ENCODE data around the gene ZC3H12A. TPM values are rescaled to one million over a fixed set of nuclear protein-coding genes. Genes with fewer than 3 reads are reported as not detected.

ZC3H12A gene
- total RNA-seq, 1 experiment from 2014 or later: 6.7 TPM

DNA sequence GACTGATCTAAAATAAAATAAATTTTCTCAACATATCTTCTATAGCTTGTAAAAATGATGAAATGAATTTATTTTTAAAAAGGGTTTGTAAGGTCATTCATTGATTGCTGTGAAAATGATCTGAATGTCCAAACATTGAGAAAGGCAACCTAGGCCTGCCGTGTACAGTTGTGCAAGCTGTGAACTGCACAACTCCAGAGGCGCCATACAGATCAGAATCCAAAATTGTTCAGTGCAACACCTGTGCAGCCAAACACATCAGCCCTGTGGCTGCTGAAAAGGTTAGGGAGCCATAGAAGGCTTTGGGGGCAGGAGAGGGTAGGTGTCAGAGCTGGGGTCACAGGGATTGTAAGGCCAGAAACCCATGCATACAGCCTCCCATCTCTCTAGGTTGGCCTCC lies 9.9 kb upstream of the ZC3H12A start:
- no peak overlapping the region for H4K8ac ChIP-seq (replicated peaks; ENCODE audit: insufficient read length, low read depth, low read length)
- no peak overlapping the region for H4K5ac ChIP-seq (ENCODE audit: insufficient read length, low read depth, low read length)
- no peaks in the 10 kb centered on the region for H3K9me3 Mint-ChIP-seq
- H3K56ac ChIP-seq (ENCODE audit: insufficient read length, low read depth, low read length): no peak overlapping the region
- H3T11ph ChIP-seq (ENCODE audit: low read length): no peak overlapping the region
- no peaks in the 10 kb centered on the region for H3K36me3 Mint-ChIP-seq (ENCODE audit: insufficient read depth in 1 of 3, low read depth in 3 of 3)
- H3K4me2 ChIP-seq (ENCODE audit: insufficient read depth, insufficient read length, low read length): no peak overlapping the region
- H2BK20ac ChIP-seq (ENCODE audit: low read depth, low read length, poor library complexity, severe bottlenecking): no peak overlapping the region
- no peak overlapping the region for H2BK120ac ChIP-seq (ENCODE audit: low read depth, low read length, poor library complexity, severe bottlenecking)
- H3K4me3 Mint-ChIP-seq: no peak overlapping the region
- H3K4ac ChIP-seq (ENCODE audit: low read depth, low read length): no peak overlapping the region
- no peak for TF ChIP-seq CTCF (conservative IDR thresholded peaks at IDR 0.05)
- H3K27ac Mint-ChIP-seq: no peak overlapping the region
- H2AFZ ChIP-seq (ENCODE audit: low read length): no peak overlapping the region
- H3K27ac ChIP-seq (ENCODE audit: insufficient read length, low read depth, low read length): no peak overlapping the region
- H2BK12ac ChIP-seq (ENCODE audit: insufficient read length, low read depth, low read length): no peak overlapping the region
- no peaks in the 10 kb centered on the region for H3K27me3 ChIP-seq (ENCODE audit: insufficient read depth, low read length)
- H3K79me1 ChIP-seq (ENCODE audit: insufficient read depth, low read depth, low read length, poor library complexity, severe bottlenecking): no peaks in the 10 kb centered on the region
- H3K9me3 ChIP-seq (ENCODE audit: control insufficient read depth, low read depth, low read length): no peaks in the 10 kb centered on the region
- no peaks in the 10 kb centered on the region for H4K20me1 ChIP-seq (ENCODE audit: control insufficient read depth, insufficient read depth, insufficient read length)
- H3K79me2 ChIP-seq (ENCODE audit: insufficient read depth, low read length): no peaks in the 10 kb centered on the region
- no peaks in the 10 kb centered on the region for H3K27me3 Mint-ChIP-seq (ENCODE audit: low read depth)
- WGBS (ENCODE audit: extremely low coverage, insufficient read length, low lambda C conversion rate): no CpG with 5 or more reads among the region's 2 CpGs
- no peak overlapping the region for H2AK5ac ChIP-seq (ENCODE audit: insufficient read length, low read length)
- no peaks in the 10 kb centered on the region for H3K4me1 ChIP-seq (ENCODE audit: insufficient read depth, low read length)
- H4K91ac ChIP-seq (ENCODE audit: insufficient read length, low read depth, low read length): no peak overlapping the region
- no peak overlapping the region for H3K23ac ChIP-seq (ENCODE audit: insufficient read length, low read depth, low read length)
- no peak overlapping the region for H3K9ac ChIP-seq (ENCODE audit: extremely low read depth, insufficient read length, low read length)
- DNase-seq: no peak
- no peak overlapping the region for H3K14ac ChIP-seq (ENCODE audit: insufficient read depth, low read length)
- no peaks in the 10 kb centered on the region for H3K4me1 Mint-ChIP-seq
- H2BK5ac ChIP-seq (ENCODE audit: insufficient read length, low read length): no peak overlapping the region
- H2BK15ac ChIP-seq (ENCODE audit: low read depth, low read length): no peak overlapping the region
- no peaks in the 10 kb centered on the region for H3K23me2 ChIP-seq (ENCODE audit: insufficient read length, low read depth, low read length, poor library complexity, severe bottlenecking)
- H3K18ac ChIP-seq (ENCODE audit: insufficient read length, low read depth, low read length): no peak overlapping the region

All from H9 (cell line).